Caco-2 (cell line): ENCODE results near the gene F2RL2. TPM values are rescaled to one million over a fixed set of nuclear protein-coding genes. Genes with fewer than 3 reads are reported as not detected.

ENCODE experiments used
- BruUV-seq: library from RNA; stranded (reverse); fragments of 400-500 nt; replicated peaks from 2 replicates; lab custom pipeline; 2021; lab: Mats Ljungman, UMichigan
- CTCF ChIA-PET: fragments of 300-600 bp; sonication (Branson Sonifier 250); formaldehyde crosslinking; loops from one replicate; lab custom pipeline; 2022; ENCODE audit warnings: antibody characterized with exemption; lab: Charles Lee
- POLR2A ChIA-PET: fragments of 300-600 bp; sonication (Branson Sonifier 250); formaldehyde crosslinking; loops from one replicate; lab custom pipeline; 2022; ENCODE audit warnings: antibody characterized with exemption; lab: Charles Lee
- DNase-seq, 2 experiments: peaks; one replicate each; pipeline versions ENCODE4 v3.0.0 to v3.0.0-alpha.2; 2020 to 2022
- H3K27me3 ChIP-seq: replicated peaks from 2 replicates; pipeline ENCODE4 v1.6.0; 2011; ENCODE audit warnings: low read length; ENCODE audit not compliant: control insufficient read depth, insufficient read depth
- H3K36me3 ChIP-seq: 2 replicates; pipeline ENCODE4 v1.5.1; 2011; ENCODE audit warnings: low read length; ENCODE audit not compliant: control insufficient read depth, insufficient read depth
- H3K4me1 ChIP-seq: fragments of 250-450 bp; sonication (Bioruptor Pico); 2 replicates; pipeline ENCODE4 v1.5.1; 2020; ENCODE audit warnings: mild to moderate bottlenecking
- H3K4me3 ChIP-seq: 2 replicates; pipeline ENCODE4 v1.5.1; 2011; ENCODE audit warnings: low read depth, mild to moderate bottlenecking, control low read depth, low read length
- H3K9me3 ChIP-seq: fragments of 250-450 bp; sonication (Bioruptor Pico); 2 replicates; pipeline ENCODE4 v1.5.1; 2020; ENCODE audit warnings: mild to moderate bottlenecking, moderate library complexity
- H3K27ac Mint-ChIP-seq: one replicate; pipeline ENCODE4 v1.8.0; 2022; ENCODE audit warnings: mixed read lengths; ENCODE audit not compliant: unreplicated experiment
- H3K27me3 Mint-ChIP-seq: one replicate; pipeline ENCODE4 v1.8.0; 2022; ENCODE audit warnings: mixed read lengths; ENCODE audit not compliant: insufficient read depth, unreplicated experiment
- H3K36me3 Mint-ChIP-seq: one replicate; pipeline ENCODE4 v1.8.0; 2022; ENCODE audit warnings: mild to moderate bottlenecking, mixed read lengths; ENCODE audit not compliant: insufficient read depth, unreplicated experiment
- H3K4me1 Mint-ChIP-seq: one replicate; pipeline ENCODE4 v1.8.0; 2022; ENCODE audit warnings: low read depth, mixed read lengths; ENCODE audit not compliant: unreplicated experiment
- H3K4me3 Mint-ChIP-seq: one replicate; pipeline ENCODE4 v1.8.0; 2022; ENCODE audit warnings: mild to moderate bottlenecking, moderate library complexity, mixed read lengths; ENCODE audit not compliant: unreplicated experiment
- H3K9me3 Mint-ChIP-seq: one replicate; pipeline ENCODE4 v1.8.0; 2022; ENCODE audit warnings: mixed read lengths; ENCODE audit not compliant: unreplicated experiment
- CTCF ChIP-seq, 2 experiments: fragments of 200-600 bp in 1 of 2; IDR thresholded peaks; 1 replicate in 1 of 2; 2 replicates in 1 of 2; pipeline versions ENCODE4 v1.5.1 to v1.8.0; 2011 to 2022; ENCODE audit warnings: antibody characterized with exemption in 1 of 2, control low read depth in 1 of 2, inconsistent platforms in 1 of 2, low read depth in 1 of 2, low read length in 1 of 2, mild to moderate bottlenecking in 1 of 2, moderate library complexity in 1 of 2; ENCODE audit not compliant: insufficient read depth in 1 of 2, severe bottlenecking in 1 of 2, unreplicated experiment in 1 of 2
- intact Hi-C: fragments of 100-400 bp; cut with micrococcal nuclease; formaldehyde crosslinking; loops from one replicate; pipeline ENCODE4 v1.10.0; 2022; ENCODE audit not compliant: unreplicated experiment
- total RNA-seq: library from RNA; stranded (reverse); gene quantifications from 2 replicates; pipeline ENCODE4 v1.2.3, GENCODE V29; 2022

F2RL2 gene
- total RNA-seq, 1 experiment from 2014 or later, result not detected

- POLR2A ChIA-PET, result no interaction called here
- CTCF ChIA-PET, result no interaction called here
- no peaks in the 10 kb centered on the region for H3K9me3 ChIP-seq
- TF ChIP-seq CTCF (IDR thresholded peaks at IDR 0.05; ENCODE audit: insufficient read depth in 1 of 2, low read depth in 1 of 2, low read length in 1 of 2, severe bottlenecking in 1 of 2, unreplicated experiment in 1 of 2), result no peak
- H3K4me1 ChIP-seq, result peaks cover 2% of the 10 kb centered on the region
- H3K27me3 ChIP-seq, result no peaks in the 10 kb centered on the region
- no peaks in the 10 kb centered on the region for H3K36me3 ChIP-seq
- peaks cover 42% of the 10 kb centered on the region for H3K36me3 Mint-ChIP-seq
- intact Hi-C loops, result no loop called here
- H3K4me3 Mint-ChIP-seq, result no peak overlapping the region
- no peak overlapping the region for H3K27ac Mint-ChIP-seq
- DNase-seq, result no peak
- H3K4me3 ChIP-seq, result no peak overlapping the region
- no peaks in the 10 kb centered on the region for H3K9me3 Mint-ChIP-seq
- H3K27me3 Mint-ChIP-seq, result no peaks in the 10 kb centered on the region
- no TSS peak for BruUV-seq
- no peaks in the 10 kb centered on the region for H3K4me1 Mint-ChIP-seq
Observed at GRCh38 chr5:76663573-76663972, 40.4 kb upstream of the F2RL2 start.

- H3K27me3 Mint-ChIP-seq, result no peaks in the 10 kb centered on the region
- ChIA-PET CTCF (no interaction called here), POLR2A (no interaction called here)
- Histone ChIP-seq H3K4me3 (no peak overlapping the region), H3K9me3 (no peaks in the 10 kb centered on the region), H3K4me1 (peaks cover 7% of the 10 kb centered on the region), H3K36me3 (no peaks in the 10 kb centered on the region), H3K27me3 (no peaks in the 10 kb centered on the region)
- no peaks in the 10 kb centered on the region for H3K9me3 Mint-ChIP-seq
- no peak for DNase-seq
- peaks cover 8% of the 10 kb centered on the region for H3K4me1 Mint-ChIP-seq
- H3K27ac Mint-ChIP-seq, result no peak overlapping the region
- no peak overlapping the region for H3K4me3 Mint-ChIP-seq
- no peak for TF ChIP-seq CTCF (IDR thresholded peaks at IDR 0.05; ENCODE audit: insufficient read depth in 1 of 2, low read depth in 1 of 2, low read length in 1 of 2, severe bottlenecking in 1 of 2, unreplicated experiment in 1 of 2)
- intact Hi-C loops, result no loop called here
- peaks cover 52% of the 10 kb centered on the region for H3K36me3 Mint-ChIP-seq
- no TSS peak for BruUV-seq
Observed at GRCh38 chr5:76662521-76662920, 39.3 kb upstream of the F2RL2 start.

GRCh38 chr5:76660360-76660759 lies 37.2 kb upstream of the F2RL2 start:
- ChIA-PET CTCF (no interaction called here), POLR2A (no interaction called here)
- Histone ChIP-seq H3K4me3 (no peak overlapping the region), H3K36me3 (no peaks in the 10 kb centered on the region), H3K9me3 (no peaks in the 10 kb centered on the region), H3K27me3 (no peaks in the 10 kb centered on the region), H3K4me1 (peaks cover 14% of the 10 kb centered on the region)
- H3K36me3 Mint-ChIP-seq, result peaks cover 61% of the 10 kb centered on the region
- no peaks in the 10 kb centered on the region for H3K9me3 Mint-ChIP-seq
- H3K27ac Mint-ChIP-seq, result no peak overlapping the region
- no TSS peak for BruUV-seq
- TF ChIP-seq CTCF (IDR thresholded peaks at IDR 0.05; ENCODE audit: insufficient read depth in 1 of 2, low read depth in 1 of 2, low read length in 1 of 2, severe bottlenecking in 1 of 2, unreplicated experiment in 1 of 2), result no peak
- no peak for DNase-seq
- intact Hi-C loops, result no loop called here
- peaks cover 12% of the 10 kb centered on the region for H3K4me1 Mint-ChIP-seq
- no peak overlapping the region for H3K4me3 Mint-ChIP-seq
- no peaks in the 10 kb centered on the region for H3K27me3 Mint-ChIP-seq
